Keratinocyte (primary cell): ENCODE measurements around the gene ZNF57. TPM values are rescaled to one million over a fixed set of nuclear protein-coding genes. Genes with fewer than 3 reads are reported as not detected.

Experiments used
- DNase-seq: peaks from one replicate; pipeline ENCODE4 v3.0.0-alpha.2; 2011; ENCODE audit warnings: low read depth, missing footprints, low spot score
- FAIRE-seq: peaks from 2 replicates; lab custom pipeline; 2011; peaks lifted over from hg19 to GRCh38; lab: Jason Lieb, UNC
- H2AFZ ChIP-seq: 2 replicates; pipeline ENCODE4 v1.6.0; 2012; ENCODE audit warnings: low read length, control low read depth, inconsistent platforms; ENCODE audit not compliant: control insufficient read depth
- H3K27ac ChIP-seq: 2 replicates; pipeline ENCODE4 v1.5.1; 2011; ENCODE audit warnings: low read length; ENCODE audit not compliant: control insufficient read depth, insufficient read depth
- H3K27me3 ChIP-seq: 3 replicates; pipeline ENCODE4 v1.6.0; 2011; ENCODE audit warnings: low read length; ENCODE audit not compliant: control insufficient read depth, insufficient read depth; ENCODE audit errors: extremely low read depth
- H3K36me3 ChIP-seq, 2 experiments: 2 replicates in 1 of 2; 3 replicates in 1 of 2; pipeline ENCODE4 v1.5.1; 2011; ENCODE audit warnings: low read length in 2 of 2, mild to moderate bottlenecking in 1 of 2; ENCODE audit not compliant: control insufficient read depth in 2 of 2, insufficient read depth in 2 of 2; ENCODE audit errors: extremely low read depth in 1 of 2
- H3K4me1 ChIP-seq: 3 replicates; pipeline ENCODE4 v1.5.1; 2011; ENCODE audit warnings: low read length; ENCODE audit not compliant: control insufficient read depth, insufficient read depth; ENCODE audit errors: extremely low read depth
- H3K4me2 ChIP-seq: 3 replicates; pipeline ENCODE4 v1.6.0; 2011; ENCODE audit warnings: low read depth, low read length; ENCODE audit not compliant: control insufficient read depth, insufficient read depth; ENCODE audit errors: extremely low read depth
- H3K4me3 ChIP-seq, 3 experiments: fragments of 200-600 bp in 1 of 3; sonication (generic) in 1 of 3; 2 replicates in 2 of 3; 3 replicates in 1 of 3; pipeline ENCODE4 v1.5.1; 2011 to 2016; ENCODE audit warnings: low read length in 3 of 3, mild to moderate bottlenecking in 3 of 3, control low read depth in 2 of 3, inconsistent platforms in 1 of 3, low read depth in 1 of 3, mixed read lengths in 1 of 3, mixed run types in 1 of 3, moderate library complexity in 1 of 3; ENCODE audit not compliant: control insufficient read depth in 2 of 3, insufficient read depth in 2 of 3; ENCODE audit errors: extremely low read depth in 1 of 3
- H3K79me2 ChIP-seq: 2 replicates; pipeline ENCODE4 v1.6.0; 2012; ENCODE audit warnings: low read length; ENCODE audit not compliant: control insufficient read depth, insufficient read depth
- H3K9ac ChIP-seq: 3 replicates; pipeline ENCODE4 v1.6.0; 2011; ENCODE audit warnings: low read length; ENCODE audit not compliant: control insufficient read depth, insufficient read depth; ENCODE audit errors: extremely low read depth
- H3K9me1 ChIP-seq: 3 replicates; pipeline ENCODE4 v1.6.0; 2011; ENCODE audit warnings: low read length; ENCODE audit not compliant: control insufficient read depth, insufficient read depth; ENCODE audit errors: extremely low read depth
- H3K9me3 ChIP-seq: 2 replicates; pipeline ENCODE4 v1.5.1; 2012; ENCODE audit warnings: low read depth, low read length; ENCODE audit not compliant: control insufficient read depth
- H4K20me1 ChIP-seq: 3 replicates; pipeline ENCODE4 v1.6.0; 2011; ENCODE audit warnings: low read length; ENCODE audit not compliant: control insufficient read depth, insufficient read depth; ENCODE audit errors: extremely low read depth
- CTCF ChIP-seq, 3 experiments: IDR thresholded peaks in 1 of 3; conservative IDR thresholded peaks in 1 of 3; optimal IDR thresholded peaks in 1 of 3; 2 replicates in 2 of 3; 3 replicates in 1 of 3; pipeline versions ENCODE3 to v1.5.1; 2011; ENCODE audit warnings: low read length in 3 of 3, mild to moderate bottlenecking in 3 of 3, moderate library complexity in 2 of 3, control low read depth in 1 of 3, inconsistent platforms in 1 of 3; ENCODE audit not compliant: insufficient read depth in 2 of 3; ENCODE audit errors: extremely low read depth in 1 of 3
- EZH2 ChIP-seq: IDR thresholded peaks from one replicate; pipeline ENCODE4 v1.6.1; 2012; ENCODE audit warnings: inconsistent platforms, mild to moderate bottlenecking, low read length, moderate library complexity
- dilution Hi-C: fragments of 300-500 bp; cut with MboI; formaldehyde crosslinking; loops from one replicate; pipeline ENCODE4 v1.7.0; 2020; ENCODE audit warnings: low sequenced_read_pairs; ENCODE audit not compliant: extremely low pct_ligation_motif_present
- polyA plus RNA-seq, 5 experiments: library from polyadenylated mRNA; depleted of rRNA in 3 of 5; stranded (reverse) in 3 of 5; stranded (forward) in 1 of 5; unstranded in 1 of 5; fragments of >200 nt; gene quantifications; 1 replicate in 1 of 5; 2 replicates in 3 of 5; 3 replicates in 1 of 5; pipeline versions ENCODE4 v1.2.1 to v1.2.3, GENCODE V29; 2011 to 2012; ENCODE audit warnings: missing spikeins in 2 of 5, low read depth in 1 of 5, low replicate concordance in 1 of 5

ZNF57 gene
- polyA plus RNA-seq, 1 donor (not counting 4 experiments of a cell fraction or from before 2014, with no cell fraction given): 9.7 TPM

DNA sequence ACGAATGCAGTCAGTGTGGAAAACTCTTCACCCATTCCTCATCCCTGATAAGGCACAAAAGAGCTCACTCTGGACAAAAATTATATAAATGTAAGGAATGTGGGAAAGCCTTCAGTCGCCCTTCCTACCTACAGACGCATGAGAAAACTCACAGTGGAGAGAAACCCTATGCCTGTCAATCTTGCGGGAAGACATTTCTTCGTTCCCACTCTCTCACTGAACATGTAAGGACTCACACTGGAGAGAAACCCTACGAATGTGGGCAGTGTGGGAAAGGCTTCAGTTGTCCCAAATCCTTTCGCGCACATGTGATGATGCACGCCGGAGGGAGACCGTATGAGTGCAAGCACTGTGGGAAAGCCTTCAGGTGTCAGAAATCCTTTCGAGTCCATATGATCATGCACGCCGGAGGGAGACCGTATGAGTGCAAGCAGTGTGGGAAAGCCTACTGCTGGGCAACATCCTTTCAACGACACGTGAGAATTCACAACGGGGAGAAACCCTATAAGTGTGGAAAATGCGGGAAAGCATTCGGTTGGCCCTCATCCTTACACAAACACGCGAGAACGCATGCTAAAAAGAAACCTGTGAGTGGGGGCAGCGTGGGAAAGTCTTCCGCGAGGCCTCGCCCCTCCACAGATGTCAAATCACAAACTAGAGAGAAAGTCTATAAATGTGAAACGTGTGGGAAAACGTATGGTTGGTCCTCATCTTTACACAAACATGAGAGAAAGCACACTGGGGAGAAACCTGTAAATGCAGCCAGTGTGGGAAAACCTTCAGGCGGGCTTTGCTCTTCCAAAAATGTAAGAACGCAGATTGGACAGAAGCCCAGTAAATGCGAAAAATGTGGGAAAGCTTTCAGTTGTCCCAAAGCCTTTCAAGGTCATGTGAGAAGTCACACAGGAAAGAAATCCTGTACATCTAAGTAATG, 23.1 kb upstream of the ZNF57 start:
- no peak for TF ChIP-seq EZH2
- no peak for TF ChIP-seq CTCF (optimal IDR thresholded peaks at IDR 0.05 in 1 of 3, IDR thresholded peaks at IDR 0.05 in 1 of 3, conservative IDR thresholded peaks at IDR 0.05 in 1 of 3; ENCODE audit: extremely low read depth in 1 of 3, insufficient read depth in 2 of 3, low read length in 3 of 3)
- Histone ChIP-seq H3K4me2 (no peak overlapping the region), H2AFZ (no peak overlapping the region), H3K4me3 (no peak overlapping the region), H3K9ac (no peak overlapping the region), H4K20me1 (no peaks in the 10 kb centered on the region), H3K36me3 (no peaks in the 10 kb centered on the region), H3K27ac (no peak overlapping the region), H3K27me3 (no peaks in the 10 kb centered on the region), H3K4me1 (no peaks in the 10 kb centered on the region), H3K79me2 (no peaks in the 10 kb centered on the region), H3K9me1 (no peaks in the 10 kb centered on the region), H3K9me3 (peaks cover 10% of the 10 kb centered on the region)
- DNase-seq (no peak), FAIRE-seq (no peak)
- dilution Hi-C loops: no loop called here

DNA sequence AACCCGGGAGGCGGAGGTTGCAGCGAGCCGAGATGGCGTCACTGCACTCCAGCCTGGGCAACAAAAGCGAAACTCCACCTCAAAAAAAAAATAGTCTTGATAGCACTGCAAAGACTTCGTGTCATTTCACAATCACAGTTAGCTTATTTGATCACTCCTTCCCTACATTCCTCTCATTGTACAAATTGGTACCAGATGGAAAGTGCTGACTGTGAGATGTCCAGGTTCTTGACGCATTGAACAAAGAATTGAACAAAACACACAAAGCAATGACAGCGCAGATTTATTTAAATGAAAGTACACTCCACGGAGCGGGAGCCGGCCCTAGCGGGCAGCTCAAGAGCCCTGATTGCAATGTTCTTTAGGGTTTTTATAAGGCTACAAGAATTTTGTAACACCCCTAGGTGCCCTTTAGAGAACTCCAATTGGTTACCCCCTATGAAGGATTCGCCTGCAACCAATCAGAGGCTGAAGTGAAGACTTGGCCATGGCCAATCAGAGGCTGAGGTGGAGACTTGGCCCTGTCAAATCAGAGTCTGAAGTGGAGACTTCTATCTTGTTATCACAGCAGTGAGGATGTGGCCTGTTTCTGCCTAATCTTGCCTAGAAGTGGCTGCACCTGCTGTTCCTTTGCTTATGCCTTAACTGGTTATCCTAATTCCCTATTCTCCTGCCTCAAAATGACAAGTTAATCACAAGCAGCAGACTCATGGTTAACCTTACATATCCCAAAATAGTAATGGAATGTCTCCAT, 16.9 kb upstream of the ZNF57 start:
- no peak for TF ChIP-seq EZH2
- no peak for TF ChIP-seq CTCF (optimal IDR thresholded peaks at IDR 0.05 in 1 of 3, IDR thresholded peaks at IDR 0.05 in 1 of 3, conservative IDR thresholded peaks at IDR 0.05 in 1 of 3; ENCODE audit: extremely low read depth in 1 of 3, insufficient read depth in 2 of 3, low read length in 3 of 3)
- DNase-seq (no peak), FAIRE-seq (no peak)
- no peaks in the 10 kb centered on the region for H3K9me3 ChIP-seq
- no peak overlapping the region for H3K9ac ChIP-seq
- no peak overlapping the region for H2AFZ ChIP-seq
- dilution Hi-C loops: no loop called here
- no peaks in the 10 kb centered on the region for H3K27me3 ChIP-seq
- H4K20me1 ChIP-seq: no peaks in the 10 kb centered on the region
- H3K9me1 ChIP-seq: no peaks in the 10 kb centered on the region
- H3K79me2 ChIP-seq: no peaks in the 10 kb centered on the region
- H3K4me2 ChIP-seq: no peak overlapping the region
- no peak overlapping the region for H3K27ac ChIP-seq
- H3K4me3 ChIP-seq: no peak overlapping the region
- H3K36me3 ChIP-seq: no peaks in the 10 kb centered on the region
- no peaks in the 10 kb centered on the region for H3K4me1 ChIP-seq
